Rectal smooth muscle tissue (tissue), 1 donor: ENCODE measurements around the gene FAM240A.

Experiments
- H3K27ac ChIP-seq: one replicate; pipeline ENCODE4 v1.7.0; 2013; ENCODE audit warnings: low read depth, low read length, inconsistent platforms
- H3K27me3 ChIP-seq: one replicate; pipeline ENCODE4 v1.7.0; 2013; ENCODE audit warnings: low read length; ENCODE audit not compliant: control insufficient read depth, insufficient read depth
- H3K36me3 ChIP-seq: one replicate; pipeline ENCODE4 v1.7.0; 2013; ENCODE audit warnings: low read length; ENCODE audit not compliant: control insufficient read depth, insufficient read depth
- H3K4me1 ChIP-seq: one replicate; pipeline ENCODE4 v1.7.0; 2013; ENCODE audit warnings: low read length; ENCODE audit not compliant: control insufficient read depth, insufficient read depth
- H3K4me3 ChIP-seq: one replicate; pipeline ENCODE4 v1.7.0; 2013; ENCODE audit warnings: low read length
- H3K9ac ChIP-seq: one replicate; pipeline ENCODE4 v1.7.0; 2013; ENCODE audit warnings: low read length

Gene FAM240A

GRCh38 chr3:46595819-46596314 lies 16.5 kb upstream of the FAM240A start:
- no peak overlapping the region for H3K9ac ChIP-seq
- no peaks in the 10 kb centered on the region for H3K27me3 ChIP-seq
- H3K27ac ChIP-seq, result no peak overlapping the region
- H3K4me3 ChIP-seq, result no peak overlapping the region
- H3K4me1 ChIP-seq, result no peaks in the 10 kb centered on the region
- no peaks in the 10 kb centered on the region for H3K36me3 ChIP-seq

GRCh38 chr3:46599590-46599989 lies 12.7 kb upstream of the FAM240A start:
- H3K9ac ChIP-seq, result no peak overlapping the region

GRCh38 chr3:46603446-46604046 lies 8.8 kb upstream of the FAM240A start:
- H3K27ac ChIP-seq, result no peak overlapping the region
- H3K27me3 ChIP-seq, result no peaks in the 10 kb centered on the region
- no peak overlapping the region for H3K4me3 ChIP-seq
- H3K9ac ChIP-seq, result no peak overlapping the region
- H3K36me3 ChIP-seq, result no peaks in the 10 kb centered on the region
- no peaks in the 10 kb centered on the region for H3K4me1 ChIP-seq

More at GRCh38 chr3:46599590-46599989, 12.7 kb upstream of the FAM240A start:
- H3K27me3 ChIP-seq, result no peaks in the 10 kb centered on the region
- no peak overlapping the region for H3K27ac ChIP-seq
- no peak overlapping the region for H3K4me3 ChIP-seq
- no peaks in the 10 kb centered on the region for H3K36me3 ChIP-seq
- no peaks in the 10 kb centered on the region for H3K4me1 ChIP-seq

- Histone ChIP-seq H3K27me3 (no peaks in the 10 kb centered on the region), H3K9ac (no peak overlapping the region), H3K4me3 (no peak overlapping the region), H3K27ac (no peak overlapping the region), H3K4me1 (no peaks in the 10 kb centered on the region), H3K36me3 (no peaks in the 10 kb centered on the region)
Observed at GRCh38 chr3:46604127-46604526, 8.2 kb upstream of the FAM240A start.

- no peak overlapping the region for H3K27ac ChIP-seq
- H3K36me3 ChIP-seq, result no peaks in the 10 kb centered on the region
- no peak overlapping the region for H3K9ac ChIP-seq
- H3K4me1 ChIP-seq, result no peaks in the 10 kb centered on the region
- no peaks in the 10 kb centered on the region for H3K27me3 ChIP-seq
- H3K4me3 ChIP-seq, result no peak overlapping the region
Observed at GRCh38 chr3:46607603-46608028, 4.7 kb upstream of the FAM240A start.

GRCh38 chr3:46609212-46609721 lies 3.1 kb upstream of the FAM240A start:
- H3K27ac ChIP-seq, result no peak overlapping the region
- H3K4me1 ChIP-seq, result no peaks in the 10 kb centered on the region
- H3K4me3 ChIP-seq, result no peak overlapping the region
- H3K36me3 ChIP-seq, result no peaks in the 10 kb centered on the region
- no peak overlapping the region for H3K9ac ChIP-seq
- H3K27me3 ChIP-seq, result no peaks in the 10 kb centered on the region

GRCh38 chr3:46609944-46610722 lies 2.2 kb upstream of the FAM240A start:
- H3K9ac ChIP-seq, result no peak overlapping the region
- no peak overlapping the region for H3K27ac ChIP-seq
- H3K4me1 ChIP-seq, result no peaks in the 10 kb centered on the region
- H3K4me3 ChIP-seq, result no peak overlapping the region
- H3K27me3 ChIP-seq, result no peaks in the 10 kb centered on the region
- no peaks in the 10 kb centered on the region for H3K36me3 ChIP-seq

GRCh38 chr3:46613313-46614005 lies 1.1 kb downstream of the FAM240A start:
- Histone ChIP-seq H3K36me3 (no peaks in the 10 kb centered on the region), H3K27me3 (no peaks in the 10 kb centered on the region), H3K4me1 (no peaks in the 10 kb centered on the region), H3K4me3 (no peak overlapping the region), H3K9ac (no peak overlapping the region), H3K27ac (no peak overlapping the region)

GRCh38 chr3:46614431-46614830 lies 2.1 kb downstream of the FAM240A start:
- Histone ChIP-seq H3K4me1 (no peaks in the 10 kb centered on the region), H3K27ac (no peak overlapping the region), H3K36me3 (no peaks in the 10 kb centered on the region), H3K27me3 (no peaks in the 10 kb centered on the region), H3K9ac (no peak overlapping the region), H3K4me3 (no peak overlapping the region)

- Histone ChIP-seq H3K4me3 (no peak overlapping the region), H3K9ac (no peak overlapping the region), H3K27ac (no peak overlapping the region), H3K36me3 (no peaks in the 10 kb centered on the region), H3K27me3 (no peaks in the 10 kb centered on the region), H3K4me1 (no peaks in the 10 kb centered on the region)
Observed at GRCh38 chr3:46615050-46615775, 2.9 kb downstream of the FAM240A start.

- no peaks in the 10 kb centered on the region for H3K27me3 ChIP-seq
- H3K36me3 ChIP-seq, result no peaks in the 10 kb centered on the region
- no peaks in the 10 kb centered on the region for H3K4me1 ChIP-seq
- H3K9ac ChIP-seq, result no peak overlapping the region
- no peak overlapping the region for H3K27ac ChIP-seq
- no peak overlapping the region for H3K4me3 ChIP-seq
Observed at GRCh38 chr3:46615976-46616375, 3.7 kb downstream of the FAM240A start.

- H3K27ac ChIP-seq, result no peak overlapping the region
- no peak overlapping the region for H3K4me3 ChIP-seq
- H3K4me1 ChIP-seq, result no peaks in the 10 kb centered on the region
- no peaks in the 10 kb centered on the region for H3K36me3 ChIP-seq
- H3K27me3 ChIP-seq, result no peaks in the 10 kb centered on the region
- no peak overlapping the region for H3K9ac ChIP-seq
Observed at GRCh38 chr3:46617941-46618340, 5.6 kb downstream of the FAM240A start.
